Measurements from ENCODE around the gene SLC8A3.

- TF ChIP-seq CTCF (IDR thresholded peaks at IDR 0.05): no peak
- TF ChIP-seq POLR2A (IDR thresholded peaks at IDR 0.05; ENCODE audit: low read depth): no peak
- no peak for TF ChIP-seq EP300 (IDR thresholded peaks at IDR 0.05)
Observed at GRCh38 chr14:70183991-70184390, 4.8 kb downstream of the SLC8A3 start.
